Neutrophil (primary cell): ENCODE results near the gene ATP5F1E.

Experiments used
- H3K27ac ChIP-seq: fragments of 200-600 bp; sonication (generic); 2 replicates; pipeline ENCODE4 v1.5.1; 2016; ENCODE audit warnings: mild to moderate bottlenecking, moderate library complexity
- H3K27me3 ChIP-seq: fragments of 200-600 bp; sonication (generic); 2 replicates; pipeline ENCODE4 v1.6.0; 2016; ENCODE audit warnings: mild to moderate bottlenecking
- H3K36me3 ChIP-seq: fragments of 200-600 bp; sonication (generic); 2 replicates; pipeline ENCODE4 v1.5.1; 2017
- H3K4me1 ChIP-seq, 2 experiments: fragments of 200-600 bp in 1 of 2; sonication (generic) in 1 of 2; 1 replicate in 1 of 2; 2 replicates in 1 of 2; pipeline versions ENCODE4 v1.5.1 to v1.6.1; 2013 to 2016; ENCODE audit warnings: low read depth in 1 of 2, low read length in 1 of 2, mild to moderate bottlenecking in 1 of 2, moderate library complexity in 1 of 2; ENCODE audit not compliant: control insufficient read depth in 1 of 2, insufficient read depth in 1 of 2
- H3K4me3 ChIP-seq, 2 experiments: fragments of 200-600 bp in 1 of 2; sonication (generic) in 1 of 2; 1 replicate in 1 of 2; 2 replicates in 1 of 2; pipeline ENCODE4 v1.5.1; 2013 to 2016; ENCODE audit warnings: low read depth in 1 of 2, low read length in 1 of 2, mild to moderate bottlenecking in 1 of 2, moderate library complexity in 1 of 2
- H3K9me3 ChIP-seq: fragments of 200-600 bp; sonication (generic); 2 replicates; pipeline ENCODE4 v1.5.1; 2016
- CTCF ChIP-seq: fragments of 200-600 bp; sonication (generic); IDR thresholded peaks from 2 replicates; pipeline ENCODE4 v1.5.1; 2016; ENCODE audit warnings: antibody characterized with exemption

Gene ATP5F1E

GRCh38 chr20:59025511-59025910 lies 6.6 kb downstream of the ATP5F1E start:
- Histone ChIP-seq H3K9me3 (no peaks in the 10 kb centered on the region), H3K27ac (no peak overlapping the region), H3K36me3 (peaks cover 87% of the 10 kb centered on the region), H3K4me1 (peaks cover 18 to 23% of the 10 kb centered on the region in 2 experiments), H3K27me3 (no peaks in the 10 kb centered on the region), H3K4me3 (no peak overlapping the region)
- TF ChIP-seq CTCF = no peak

- Histone ChIP-seq H3K36me3 (peaks cover 84% of the 10 kb centered on the region), H3K27ac (no peak overlapping the region), H3K9me3 (no peaks in the 10 kb centered on the region), H3K27me3 (no peaks in the 10 kb centered on the region), H3K4me3 (no peak overlapping the region), H3K4me1 (peaks cover 14 to 18% of the 10 kb centered on the region in 2 experiments)
- no peak for TF ChIP-seq CTCF
Measured at GRCh38 chr20:59025086-59025485, 7.0 kb downstream of the ATP5F1E start.

- H3K36me3 ChIP-seq = peaks cover 74% of the 10 kb centered on the region
- no peak for TF ChIP-seq CTCF
- H3K9me3 ChIP-seq = no peaks in the 10 kb centered on the region
- H3K4me3 ChIP-seq = no peak overlapping the region
- no peak overlapping the region for H3K27ac ChIP-seq
- H3K4me1 ChIP-seq = peaks cover 4 to 9% of the 10 kb centered on the region in 2 experiments
- no peaks in the 10 kb centered on the region for H3K27me3 ChIP-seq
Measured at GRCh38 chr20:59024111-59024530, 8.0 kb downstream of the ATP5F1E start.

- no peaks in the 10 kb centered on the region for H3K9me3 ChIP-seq
- no peaks in the 10 kb centered on the region for H3K27me3 ChIP-seq
- TF ChIP-seq CTCF = no peak
- peaks cover 0 to 4% of the 10 kb centered on the region in 2 experiments for H3K4me1 ChIP-seq
- H3K4me3 ChIP-seq = no peak overlapping the region
- no peak overlapping the region for H3K27ac ChIP-seq
- peaks cover 69% of the 10 kb centered on the region for H3K36me3 ChIP-seq
Measured at GRCh38 chr20:59023616-59024015, 8.5 kb downstream of the ATP5F1E start.

- Histone ChIP-seq H3K36me3 (peaks cover 60% of the 10 kb centered on the region), H3K4me1 (no peaks in the 10 kb centered on the region), H3K27ac (no peak overlapping the region), H3K9me3 (no peaks in the 10 kb centered on the region), H3K27me3 (no peaks in the 10 kb centered on the region), H3K4me3 (no peak overlapping the region)
- TF ChIP-seq CTCF = no peak
Measured at GRCh38 chr20:59022754-59023153, 9.4 kb downstream of the ATP5F1E start.
